Measurements from ENCODE around the gene CKLF.

DNA sequence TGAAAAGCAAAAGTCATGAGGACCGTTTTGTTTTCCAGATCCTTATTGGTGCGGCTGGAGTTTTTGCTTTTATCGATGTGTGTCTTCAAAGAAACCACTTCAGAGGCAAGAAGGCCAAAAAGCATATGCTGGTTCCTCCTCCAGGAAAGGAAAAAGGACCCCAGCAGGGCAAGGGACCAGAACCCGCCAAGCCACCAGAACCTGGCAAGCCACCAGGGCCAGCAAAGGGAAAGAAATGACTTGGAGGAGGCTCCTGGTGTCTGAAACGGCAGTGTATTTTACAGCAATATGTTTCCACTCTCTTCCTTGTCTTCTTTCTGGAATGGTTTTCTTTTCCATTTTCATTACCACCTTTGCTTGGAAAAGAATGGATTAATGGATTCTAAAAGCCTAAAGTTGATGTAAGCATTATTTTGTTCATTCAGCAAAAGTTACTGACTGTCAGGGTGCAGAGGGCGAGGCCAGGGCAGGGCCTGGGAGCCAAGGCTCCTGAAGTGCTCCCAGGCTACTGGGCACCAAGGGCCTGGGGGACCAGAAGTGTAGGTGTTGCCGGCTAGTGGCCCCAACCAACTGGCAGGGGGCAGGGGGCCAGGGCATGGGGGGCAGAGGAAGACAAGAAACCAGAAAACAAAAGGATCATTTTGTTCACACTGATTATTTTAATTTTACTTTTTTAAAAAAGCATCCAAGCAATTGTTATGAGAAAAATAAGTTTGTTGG lies 35.7 kb downstream of the CKLF start:
- TF ChIP-seq, protein P1, sequence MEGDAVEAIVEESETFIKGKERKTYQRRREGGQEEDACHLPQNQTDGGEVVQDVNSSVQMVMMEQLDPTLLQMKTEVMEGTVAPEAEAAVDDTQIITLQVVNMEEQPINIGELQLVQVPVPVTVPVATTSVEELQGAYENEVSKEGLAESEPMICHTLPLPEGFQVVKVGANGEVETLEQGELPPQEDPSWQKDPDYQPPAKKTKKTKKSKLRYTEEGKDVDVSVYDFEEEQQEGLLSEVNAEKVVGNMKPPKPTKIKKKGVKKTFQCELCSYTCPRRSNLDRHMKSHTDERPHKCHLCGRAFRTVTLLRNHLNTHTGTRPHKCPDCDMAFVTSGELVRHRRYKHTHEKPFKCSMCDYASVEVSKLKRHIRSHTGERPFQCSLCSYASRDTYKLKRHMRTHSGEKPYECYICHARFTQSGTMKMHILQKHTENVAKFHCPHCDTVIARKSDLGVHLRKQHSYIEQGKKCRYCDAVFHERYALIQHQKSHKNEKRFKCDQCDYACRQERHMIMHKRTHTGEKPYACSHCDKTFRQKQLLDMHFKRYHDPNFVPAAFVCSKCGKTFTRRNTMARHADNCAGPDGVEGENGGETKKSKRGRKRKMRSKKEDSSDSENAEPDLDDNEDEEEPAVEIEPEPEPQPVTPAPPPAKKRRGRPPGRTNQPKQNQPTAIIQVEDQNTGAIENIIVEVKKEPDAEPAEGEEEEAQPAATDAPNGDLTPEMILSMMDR (IDR thresholded peaks at IDR 0.05) = no peak
- TF ChIP-seq EZH2 (IDR thresholded peaks at IDR 0.05; ENCODE audit: borderline replicate concordance, insufficient read depth, low read depth, low read length, poor library complexity, severe bottlenecking) = no peak
